Measurements from ENCODE around the gene PAGE2B.
"Not testable (repeated sequence)": the region's sequence is repeated elsewhere in the genome, so short reads cannot be mapped to it uniquely, and the experiment has no call there.

Gene PAGE2B, protein sequence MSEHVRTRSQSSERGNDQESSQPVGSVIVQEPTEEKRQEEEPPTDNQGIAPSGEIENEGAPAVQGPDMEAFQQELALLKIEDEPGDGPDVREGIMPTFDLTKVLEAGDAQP

DNA sequence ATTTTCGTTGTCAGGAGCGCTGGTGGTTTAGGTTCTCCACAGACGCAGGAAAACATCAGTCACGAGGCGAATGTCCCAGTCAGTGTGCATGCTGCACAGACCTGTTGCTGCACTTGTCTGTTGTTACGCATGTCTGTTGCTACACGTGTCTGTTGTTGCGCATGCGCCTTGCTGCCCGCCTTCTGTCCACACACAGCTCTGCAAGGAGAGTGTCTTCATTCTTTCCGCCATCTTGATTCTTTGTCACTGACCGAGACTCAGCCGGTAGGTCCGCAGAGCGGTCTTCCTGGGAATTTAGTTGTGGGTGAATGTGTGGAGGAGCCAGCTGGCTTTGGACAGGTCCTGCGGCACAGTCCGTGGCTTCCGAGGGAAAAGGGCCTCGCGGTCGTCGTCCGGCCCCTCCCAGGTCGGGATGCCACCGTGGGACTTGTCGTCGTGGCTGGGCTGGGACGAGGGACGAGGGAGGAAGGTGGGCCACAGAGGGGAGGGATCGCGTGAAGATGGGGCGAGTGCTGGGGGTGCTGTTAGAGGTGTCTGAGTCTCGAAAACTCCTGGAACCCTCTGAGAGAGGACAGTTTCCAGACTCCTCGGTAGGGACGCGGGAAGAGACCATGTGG lies at the start of gene PAGE2B:
TSS of gene PAGE2B (plus strand) at position 180 of the 617 bp plus-strand sequence. CDS start 1,012 bp downstream, outside the sequence.
- no peak for DNase-seq

DNA sequence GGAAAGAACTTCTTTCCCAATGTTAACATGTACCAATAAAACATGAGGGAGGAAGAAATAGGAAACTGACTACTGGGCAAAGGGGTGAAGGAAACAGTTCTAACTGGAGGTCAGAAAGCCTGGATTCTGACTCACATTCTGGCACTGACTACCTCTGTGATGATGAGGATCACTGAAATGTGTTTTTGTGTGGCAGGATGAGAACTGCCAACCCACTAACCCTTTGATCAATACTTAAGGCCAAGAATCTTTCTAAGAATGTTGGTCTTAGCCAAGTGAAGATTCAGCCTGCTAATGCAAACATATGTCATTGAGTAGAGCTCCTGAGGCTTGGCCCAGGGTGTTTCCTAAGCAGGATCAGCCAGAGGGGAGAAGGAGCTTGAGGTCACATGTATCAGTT lies 48.7 kb upstream of the PAGE2B start:
- no peak for DNase-seq

- no peak for DNase-seq
These were observed 48.0 kb upstream of the PAGE2B start for GRCh38 chrX:55026840-55027239.

- DNase-seq, result no peak
These were observed 46.8 kb upstream of the PAGE2B start for GRCh38 chrX:55028040-55028439.

- DNase-seq, result no peak
These were observed 46.2 kb upstream of the PAGE2B start for GRCh38 chrX:55028611-55029010.

DNA sequence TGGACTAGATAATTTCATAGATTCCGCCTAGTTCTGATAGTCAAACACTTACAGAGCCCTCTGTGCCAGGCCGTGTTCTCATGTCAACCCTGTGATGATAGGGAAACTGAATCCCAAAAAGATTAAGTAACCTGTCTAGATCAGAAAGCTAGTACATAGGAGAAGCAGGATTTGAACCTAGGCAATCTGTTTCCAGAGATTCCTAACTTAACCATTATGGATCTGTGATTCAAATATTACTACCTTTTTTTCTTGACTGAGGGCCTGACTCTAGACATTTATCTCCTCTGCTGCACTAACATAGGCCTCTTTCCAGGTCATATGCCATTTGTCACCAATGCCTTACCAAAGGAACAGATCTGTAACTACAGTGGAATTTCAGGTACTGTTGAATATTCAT lies 45.5 kb upstream of the PAGE2B start:
- DNase-seq, result no peak

DNA sequence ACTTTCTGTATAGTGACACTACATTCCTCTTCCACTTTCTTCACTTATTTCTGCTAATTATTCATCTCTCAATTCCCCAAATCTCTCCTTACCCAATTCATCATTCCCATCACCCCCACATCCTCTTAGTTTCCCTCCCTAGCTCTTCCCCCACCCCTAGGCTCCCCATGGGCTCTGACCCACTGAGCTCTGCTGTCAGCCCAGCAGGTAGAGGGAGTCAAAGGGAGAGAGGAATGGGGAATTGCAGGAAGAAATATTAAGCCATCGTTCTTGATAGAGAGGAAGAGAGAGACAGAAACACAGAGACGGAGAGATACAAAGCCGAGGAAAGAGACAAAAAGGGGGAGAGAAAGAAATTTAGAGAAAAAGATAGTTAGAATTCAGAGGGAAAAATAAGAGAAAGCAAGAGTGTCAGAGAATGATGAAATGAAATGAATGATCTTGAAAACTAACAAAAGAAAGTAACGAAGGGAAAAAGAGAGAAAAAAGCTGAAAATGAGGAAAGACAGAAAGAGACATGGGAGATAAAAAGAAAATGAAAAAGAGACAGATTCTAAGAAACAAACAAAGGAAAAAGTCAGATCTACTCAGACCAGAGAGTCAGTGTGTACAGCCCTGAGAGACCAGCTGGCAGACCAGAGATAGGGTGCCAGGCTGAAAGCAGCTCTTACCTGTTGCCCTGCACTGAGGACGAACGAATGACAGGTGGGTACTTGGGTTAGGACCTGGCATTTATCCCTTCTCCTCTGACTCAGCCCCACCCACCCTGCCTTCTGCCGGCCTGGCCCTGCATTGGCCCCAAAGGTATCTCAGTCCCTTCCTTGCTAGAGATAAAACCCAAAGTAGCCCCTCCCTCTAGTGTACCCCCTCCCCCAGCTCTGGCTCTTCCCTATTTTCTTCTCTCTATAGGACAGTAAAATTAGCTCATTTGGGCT lies 44.3 kb upstream of the PAGE2B start, which contains the start of gene ALAS2:
TSS of gene ALAS2 (minus strand) at position 707 of the 935 bp plus-strand sequence. CDS start 4,977 bp downstream, outside the sequence.
- DNase-seq, result no peak

- no peak for DNase-seq
These were observed 41.4 kb upstream of the PAGE2B start for GRCh38 chrX:55033429-55033828.

DNA sequence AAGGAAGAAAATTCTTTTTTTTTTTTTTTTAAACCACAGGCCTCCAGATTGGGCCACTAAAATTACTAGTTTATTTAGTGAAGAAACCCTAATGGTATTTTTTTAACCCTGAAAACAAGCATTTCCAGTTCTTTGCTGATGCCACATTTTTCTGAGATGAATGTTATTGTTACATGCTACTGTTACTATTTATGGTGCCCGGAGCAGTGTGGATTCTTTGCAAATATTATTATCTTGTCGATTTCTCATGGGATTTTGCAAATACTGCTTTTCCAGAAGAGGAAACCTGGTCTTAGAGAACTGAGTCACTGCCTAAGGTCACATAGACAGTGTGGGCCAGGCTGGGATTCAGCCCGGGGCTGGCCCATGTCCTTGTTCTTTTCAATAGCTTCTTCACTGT lies 35.4 kb upstream of the PAGE2B start:
- no peak for DNase-seq

DNA sequence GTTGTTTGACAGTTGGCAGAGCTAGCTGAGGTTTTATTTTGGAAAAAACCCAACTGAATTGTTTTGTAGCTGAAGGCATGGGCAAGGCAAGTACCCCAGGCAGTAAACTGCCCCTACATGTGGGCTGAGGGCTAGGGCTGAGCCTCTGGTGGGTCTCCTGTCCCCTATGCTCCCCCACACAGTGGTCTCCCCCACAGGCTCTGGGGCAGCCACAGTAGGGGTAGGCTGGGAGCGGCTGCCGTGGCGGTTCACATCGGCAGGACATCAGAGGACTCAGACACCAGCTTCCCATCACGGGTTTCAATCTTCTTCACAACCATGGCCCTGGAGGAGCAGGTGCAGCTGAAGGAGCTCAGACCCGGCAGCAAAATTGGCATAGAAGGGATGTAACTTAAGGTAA lies 33.3 kb upstream of the PAGE2B start:
- DNase-seq, result no peak

DNA sequence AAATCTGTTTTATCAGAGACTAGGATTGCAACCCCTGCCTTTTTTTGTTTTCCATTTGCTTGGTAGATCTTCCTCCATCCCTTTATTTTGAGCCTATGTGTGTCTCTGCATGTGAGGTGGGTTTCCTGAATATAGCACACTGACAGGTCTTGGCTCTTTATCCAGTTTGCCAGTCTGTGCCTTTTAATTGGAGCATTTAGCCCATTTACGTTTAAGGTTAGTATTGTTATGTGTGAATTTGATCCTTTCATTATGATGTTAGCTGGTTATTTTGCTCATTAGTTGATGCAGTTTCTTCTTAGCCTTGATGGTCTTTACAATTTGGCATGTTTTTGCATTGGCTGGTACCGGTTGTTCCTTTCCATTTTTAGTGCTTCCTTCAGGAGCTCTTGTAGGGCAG lies 24.2 kb upstream of the PAGE2B start:
- DNase-seq, result not testable (repeated sequence)

GRCh38 chrX:55056820-55057674 lies 17.8 kb upstream of the PAGE2B start:
- DNase-seq, result no peak

DNA sequence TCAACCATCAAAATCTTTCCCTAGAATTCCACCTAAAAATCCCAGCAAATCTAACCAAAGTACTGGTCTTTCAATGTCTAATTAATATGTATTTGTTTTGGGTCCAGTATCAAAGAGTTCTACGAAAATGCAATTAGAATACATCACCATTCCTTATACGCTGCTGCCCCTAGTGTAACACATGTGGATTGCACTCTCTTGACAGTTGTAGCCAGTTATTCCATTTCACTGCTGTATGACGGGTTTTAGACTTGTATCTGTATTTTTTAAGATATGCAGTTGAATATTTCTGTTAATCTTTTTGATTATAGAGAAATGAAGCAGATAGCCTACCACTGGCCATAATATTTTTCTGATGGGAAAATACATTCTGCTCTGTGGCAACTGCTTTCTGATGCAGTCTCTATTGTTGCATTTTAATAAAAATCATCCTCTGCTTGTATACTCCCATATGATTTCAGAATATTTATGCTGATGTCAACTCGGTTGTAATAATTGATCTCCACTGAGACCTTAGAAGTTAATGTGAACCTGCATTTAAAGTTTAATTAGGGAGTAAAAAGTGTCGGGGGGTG lies 17.1 kb upstream of the PAGE2B start:
- DNase-seq, result peak in 1 of 2 experiments; percentile 5

DNA sequence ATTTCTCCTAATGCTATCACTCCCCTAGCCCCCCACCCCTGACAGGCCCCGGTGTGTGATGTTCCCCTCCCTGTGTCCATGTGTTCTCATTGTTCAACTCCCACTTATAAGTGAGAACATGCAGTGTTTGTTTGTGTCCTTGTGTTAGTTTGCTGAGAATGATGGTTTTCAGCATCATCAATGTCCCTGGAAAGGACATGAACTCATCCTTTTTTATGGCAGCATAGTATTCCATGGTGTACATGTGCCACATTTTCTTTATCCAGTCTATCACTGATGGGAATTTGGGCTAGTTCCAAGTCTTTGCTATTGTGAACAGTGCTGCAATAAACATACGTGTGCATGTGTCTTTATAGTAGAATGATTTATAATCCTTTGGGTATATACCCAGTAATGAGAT lies 7.7 kb upstream of the PAGE2B start:
- DNase-seq, result not testable (repeated sequence)

GRCh38 chrX:55072286-55072685 lies 2.5 kb upstream of the PAGE2B start:
- no peak for DNase-seq

- no peak for DNase-seq
These were observed 14.1 kb downstream of the PAGE2B start, which contains the start of gene PAGE2 for GRCh38 chrX:55088795-55089489. TSS of gene PAGE2 (plus strand) at chrX:55089018. CDS start at chrX:55090021, 1,003 bp downstream.

DNA sequence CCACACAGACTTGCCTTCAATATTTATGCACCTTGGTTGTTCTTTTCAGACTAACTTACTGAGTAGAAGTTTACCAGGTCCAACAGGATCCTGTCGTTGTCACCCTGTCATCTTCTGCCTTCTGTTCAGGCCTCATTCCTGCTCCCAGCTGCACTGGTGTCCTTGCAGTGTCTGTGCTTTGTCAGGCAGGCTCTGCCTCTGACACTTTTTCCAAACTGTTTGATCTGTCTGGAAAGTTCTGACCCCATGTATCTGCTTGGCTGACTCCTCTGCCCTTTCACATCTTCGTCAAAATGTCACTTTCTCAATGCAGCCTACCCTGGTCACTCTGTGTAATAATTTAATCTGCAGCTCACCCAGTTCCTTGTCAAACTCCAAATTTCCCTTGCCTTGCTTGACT lies 23.9 kb downstream of the PAGE2B start:
- DNase-seq, result no peak

GRCh38 chrX:55099162-55099561 lies 24.3 kb downstream of the PAGE2B start:
- DNase-seq, result no peak

DNA sequence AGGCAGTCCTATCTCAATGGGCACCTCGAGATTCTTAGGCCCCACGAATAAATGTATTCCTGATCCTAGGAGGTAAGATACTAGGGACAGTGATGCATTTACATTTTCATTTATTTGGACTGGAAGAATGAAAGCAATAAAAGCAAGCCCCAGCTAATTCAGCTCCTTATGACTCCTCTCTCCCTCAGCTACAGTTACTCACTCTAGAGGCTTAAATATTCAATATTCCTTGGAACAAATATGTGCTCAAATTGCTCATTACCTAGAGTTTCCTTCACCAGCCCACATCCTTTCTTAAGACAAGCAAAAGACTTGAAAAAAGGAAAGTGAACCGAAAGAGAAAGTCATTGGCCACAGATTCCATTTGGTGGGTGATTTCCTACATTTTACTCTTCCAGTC lies 27.9 kb downstream of the PAGE2B start:
- DNase-seq, result no peak

GRCh38 chrX:55107262-55107661 lies 32.4 kb downstream of the PAGE2B start:
- no peak for DNase-seq

DNA sequence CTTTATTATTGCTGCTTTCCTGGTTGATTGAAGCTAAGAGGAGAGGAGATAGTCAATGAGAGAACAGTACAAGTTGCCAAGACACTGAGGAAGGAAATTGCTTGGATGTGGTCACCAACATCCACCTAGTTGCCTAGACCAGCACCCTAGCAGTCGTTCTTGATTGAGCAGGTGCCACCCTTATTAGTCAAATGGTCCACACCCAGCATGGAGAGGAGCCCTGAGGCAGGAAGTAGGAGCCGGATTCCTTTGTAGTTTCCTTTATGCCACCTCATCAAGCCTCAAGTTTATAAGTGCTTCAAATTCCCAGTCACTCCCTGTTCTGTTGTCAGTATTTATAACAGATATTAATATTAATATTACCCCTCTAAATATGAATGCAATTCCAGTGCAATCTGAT lies 33.1 kb downstream of the PAGE2B start:
- DNase-seq, result no peak

DNA sequence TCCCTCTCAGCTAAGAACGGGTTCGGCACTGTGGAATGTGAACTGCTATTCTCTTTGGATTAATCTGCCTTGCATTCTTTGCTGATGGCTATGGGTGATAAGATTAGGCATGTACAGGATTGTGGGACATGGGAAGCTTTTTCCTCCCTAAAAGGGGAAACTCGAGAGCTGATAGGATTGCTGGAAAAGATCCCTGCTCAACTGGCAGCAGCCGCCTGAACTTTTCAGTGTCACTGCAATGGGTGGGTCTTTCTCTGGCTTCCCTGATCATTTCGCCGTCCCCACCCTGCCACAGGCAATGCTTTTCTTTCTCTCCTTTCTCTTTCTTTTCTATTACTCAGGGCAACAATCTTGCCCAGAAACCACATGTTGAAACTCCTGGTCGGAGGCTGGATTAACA lies 34.5 kb downstream of the PAGE2B start:
- no peak for DNase-seq
